H9 (cell line): ENCODE data around the gene NUP210. TPM values are rescaled to one million over a fixed set of nuclear protein-coding genes. Genes with fewer than 3 reads are reported as not detected.
A peak's percentile ranks its signal among the peaks of the same experiment; 100 is the strongest.

Experiments
- DNase-seq: peaks from one replicate; pipeline ENCODE4 v3.0.0-alpha.2; 2017
- H2AFZ ChIP-seq: one replicate; pipeline ENCODE4 v1.6.1; 2013; ENCODE audit warnings: mild to moderate bottlenecking, low read length, control low read depth, moderate library complexity
- H2AK5ac ChIP-seq: 2 replicates; pipeline ENCODE4 v1.6.1; 2013; ENCODE audit warnings: low read length, control low read depth, mixed read lengths; ENCODE audit not compliant: insufficient read length
- H2BK120ac ChIP-seq: one replicate; pipeline ENCODE4 v1.6.1; 2013; ENCODE audit warnings: low read depth, mild to moderate bottlenecking, low read length, control low read depth, inconsistent platforms; ENCODE audit not compliant: poor library complexity, severe bottlenecking
- H2BK12ac ChIP-seq: 2 replicates; pipeline ENCODE4 v1.6.1; 2013; ENCODE audit warnings: low read length, control low read depth, mixed read lengths, low read depth; ENCODE audit not compliant: insufficient read length
- H2BK15ac ChIP-seq: 2 replicates; pipeline ENCODE4 v1.6.1; 2013; ENCODE audit warnings: low read depth, low read length, control low read depth
- H2BK20ac ChIP-seq: one replicate; pipeline ENCODE4 v1.6.1; 2013; ENCODE audit warnings: low read depth, mild to moderate bottlenecking, low read length, control low read depth, inconsistent platforms; ENCODE audit not compliant: poor library complexity, severe bottlenecking
- H2BK5ac ChIP-seq: 2 replicates; pipeline ENCODE4 v1.6.1; 2013; ENCODE audit warnings: low read length, control low read depth, mixed read lengths; ENCODE audit not compliant: insufficient read length
- H3K14ac ChIP-seq: 2 replicates; pipeline ENCODE4 v1.6.1; 2013; ENCODE audit warnings: low read length, control low read depth; ENCODE audit not compliant: insufficient read depth
- H3K18ac ChIP-seq: 2 replicates; pipeline ENCODE4 v1.6.1; 2013; ENCODE audit warnings: low read depth, mild to moderate bottlenecking, mixed read lengths, low read length, control low read depth; ENCODE audit not compliant: insufficient read length
- H3K23ac ChIP-seq: 2 replicates; pipeline ENCODE4 v1.6.1; 2013; ENCODE audit warnings: low read length, control low read depth, mixed read lengths, low read depth; ENCODE audit not compliant: insufficient read length
- H3K23me2 ChIP-seq: 2 replicates; pipeline ENCODE4 v1.6.1; 2013; ENCODE audit warnings: low read depth, mild to moderate bottlenecking, mixed read lengths, low read length, control low read depth; ENCODE audit not compliant: insufficient read length, poor library complexity, severe bottlenecking
- H3K27ac ChIP-seq: 2 replicates; pipeline ENCODE4 v1.5.1; 2013; ENCODE audit warnings: low read length, control low read depth, mixed read lengths, low read depth; ENCODE audit not compliant: insufficient read length
- H3K27me3 ChIP-seq: 2 replicates; pipeline ENCODE4 v1.6.1; 2013; ENCODE audit warnings: low read length, control low read depth, inconsistent platforms; ENCODE audit not compliant: insufficient read depth
- H3K4ac ChIP-seq: 2 replicates; pipeline ENCODE4 v1.6.1; 2013; ENCODE audit warnings: low read depth, mild to moderate bottlenecking, control low read depth, inconsistent platforms, low read length, moderate library complexity
- H3K4me1 ChIP-seq: 2 replicates; pipeline ENCODE4 v1.6.1; 2013; ENCODE audit warnings: low read length, control low read depth, inconsistent platforms; ENCODE audit not compliant: insufficient read depth
- H3K4me2 ChIP-seq: 2 replicates; pipeline ENCODE4 v1.6.1; 2013; ENCODE audit warnings: low read length, control low read depth, mixed read lengths; ENCODE audit not compliant: insufficient read length, insufficient read depth
- H3K56ac ChIP-seq: 2 replicates; pipeline ENCODE4 v1.6.1; 2013; ENCODE audit warnings: low read depth, mild to moderate bottlenecking, mixed read lengths, low read length, control low read depth; ENCODE audit not compliant: insufficient read length
- H3K79me1 ChIP-seq: 2 replicates; pipeline ENCODE4 v1.6.1; 2013; ENCODE audit warnings: low read depth, mild to moderate bottlenecking, moderate library complexity, low read length, control low read depth, inconsistent platforms; ENCODE audit not compliant: insufficient read depth, poor library complexity, severe bottlenecking
- H3K79me2 ChIP-seq: 2 replicates; pipeline ENCODE4 v1.6.1; 2013; ENCODE audit warnings: low read length, control low read depth, inconsistent platforms; ENCODE audit not compliant: insufficient read depth
- H3K9ac ChIP-seq: 2 replicates; pipeline ENCODE4 v1.6.1; 2013; ENCODE audit warnings: low read length, control low read depth, mixed read lengths; ENCODE audit not compliant: insufficient read length; ENCODE audit errors: extremely low read depth
- H3K9me3 ChIP-seq: one replicate; pipeline ENCODE4 v1.6.1; 2013; ENCODE audit warnings: low read depth, low read length, inconsistent platforms; ENCODE audit not compliant: control insufficient read depth
- H3T11ph ChIP-seq: one replicate; pipeline ENCODE4 v1.6.1; 2013; ENCODE audit warnings: mild to moderate bottlenecking, low read length, control low read depth, inconsistent platforms
- H4K20me1 ChIP-seq: one replicate; pipeline ENCODE4 v1.6.1; 2013; ENCODE audit not compliant: control insufficient read depth, insufficient read length, insufficient read depth
- H4K5ac ChIP-seq: 2 replicates; pipeline ENCODE4 v1.6.1; 2013; ENCODE audit warnings: low read depth, mild to moderate bottlenecking, mixed read lengths, low read length, control low read depth; ENCODE audit not compliant: insufficient read length
- H4K8ac ChIP-seq: replicated peaks from 2 replicates; pipeline ENCODE4 v1.6.1; 2013; ENCODE audit warnings: low read length, control low read depth, mixed read lengths, low read depth; ENCODE audit not compliant: insufficient read length
- H4K91ac ChIP-seq: 2 replicates; pipeline ENCODE4 v1.6.1; 2013; ENCODE audit warnings: low read depth, mild to moderate bottlenecking, moderate library complexity, mixed read lengths, low read length, control low read depth; ENCODE audit not compliant: insufficient read length
- H3K27ac Mint-ChIP-seq, 3 experiments: 2 replicates in 2 of 3; 3 replicates in 1 of 3; pipeline ENCODE4 v1.8.0; 2020 to 2021; ENCODE audit warnings: mixed read lengths in 3 of 3, mild to moderate bottlenecking in 1 of 3, moderate library complexity in 1 of 3
- H3K27me3 Mint-ChIP-seq: 2 replicates; pipeline ENCODE4 v1.8.0; 2021; ENCODE audit warnings: low read depth, mild to moderate bottlenecking, moderate library complexity, mixed read lengths
- H3K36me3 Mint-ChIP-seq, 3 experiments: 2 replicates in 2 of 3; 3 replicates in 1 of 3; pipeline ENCODE4 v1.8.0; 2020 to 2021; ENCODE audit warnings: low read depth in 3 of 3, mixed read lengths in 3 of 3; ENCODE audit not compliant: insufficient read depth in 1 of 3
- H3K4me1 Mint-ChIP-seq, 2 experiments: 2 replicates each; pipeline ENCODE4 v1.8.0; 2020; ENCODE audit warnings: mixed read lengths in 2 of 2
- H3K4me3 Mint-ChIP-seq, 2 experiments: 2 replicates in 1 of 2; 3 replicates in 1 of 2; pipeline ENCODE4 v1.8.0; 2020 to 2021; ENCODE audit warnings: mild to moderate bottlenecking in 2 of 2, mixed read lengths in 2 of 2, moderate library complexity in 1 of 2
- H3K9me3 Mint-ChIP-seq, 2 experiments: 2 replicates in 1 of 2; 3 replicates in 1 of 2; pipeline ENCODE4 v1.8.0; 2020; ENCODE audit warnings: mild to moderate bottlenecking in 2 of 2, mixed read lengths in 2 of 2, moderate library complexity in 1 of 2
- CTCF ChIP-seq: fragments of 200-600 bp; sonication (generic); conservative IDR thresholded peaks from 3 replicates; pipeline ENCODE4 v1.8.0; 2021; ENCODE audit warnings: antibody characterized with exemption, mild to moderate bottlenecking
- WGBS: extraction: QIAGEN DNeasy Blood & Tissue Kit; methylation state at CpG from one replicate; pipeline ENCODE4 v1.1.7; 2013; ENCODE audit warnings: missing lambda C conversion rate, low lambda C conversion rate, mixed read lengths; ENCODE audit not compliant: insufficient read length; ENCODE audit errors: extremely low coverage; 5-methylcytosine and 5-hydroxymethylcytosine counted together
- total RNA-seq: library from RNA; stranded (reverse); gene quantifications from 2 replicates; pipeline ENCODE4 v1.2.1, GENCODE V29; 2021

Gene NUP210
- total RNA-seq, 1 experiment from 2014 or later = 48.8 TPM

GRCh38 chr3:13347390-13347950 is 72.7 kb downstream of the NUP210 start:
- Histone ChIP-seq H2AK5ac (no peak overlapping the region), H3K79me2 (no peaks in the 10 kb centered on the region), H3T11ph (no peak overlapping the region), H2BK20ac (no peak overlapping the region), H4K20me1 (no peaks in the 10 kb centered on the region), H3K27me3 (no peaks in the 10 kb centered on the region), H4K5ac (no peak overlapping the region), H3K23me2 (no peaks in the 10 kb centered on the region), H3K14ac (0 out of 2 replicates have a peak overlapping the region, but pooled peaks have one; percentile 38), H2BK120ac (peak overlapping the region; percentile 40), H4K8ac (no peak overlapping the region), H3K4ac (no peak overlapping the region), H3K56ac (no peak overlapping the region), H3K4me2 (peak overlapping the region; percentile 18), H3K9me3 (no peaks in the 10 kb centered on the region), H3K18ac (no peak overlapping the region), H2BK12ac (no peak overlapping the region), H3K9ac (no peak overlapping the region), H3K4me1 (peaks cover 24% of the 10 kb centered on the region; the same call in 1 of the 2 replicates), H2AFZ (no peak overlapping the region), H3K23ac (no peak overlapping the region), H4K91ac (no peak overlapping the region), H3K79me1 (no peaks in the 10 kb centered on the region), H2BK15ac (no peak overlapping the region), H3K27ac (peak overlapping the region; percentile 42), H2BK5ac (no peak overlapping the region)
- no CpG with 5 or more reads among the region's 15 CpGs for WGBS
- peak overlapping the region; percentile 94 to 97 (median 96) for H3K27ac Mint-ChIP-seq
- H3K4me3 Mint-ChIP-seq = peak overlapping the region; percentile 14 to 70; a peak in 4 of 5 replicates
- H3K27me3 Mint-ChIP-seq = no peaks in the 10 kb centered on the region
- peak; percentile 74 for DNase-seq
- peaks cover 65 to 70% of the 10 kb centered on the region in 2 experiments for H3K4me1 Mint-ChIP-seq
- TF ChIP-seq CTCF = no peak
- H3K9me3 Mint-ChIP-seq = peaks cover 0 to 3% of the 10 kb centered on the region in 2 experiments; a peak in 1 of 5 replicates
- peaks cover 20 to 36% (median 30%) of the 10 kb centered on the region in 3 experiments for H3K36me3 Mint-ChIP-seq
